DOHH2 (cell line): ENCODE results near the gene RAB3GAP1.

Experiments used
- EZH2phosphoT487 ChIP-seq: fragments of 200-600 bp; sonication (generic); IDR thresholded peaks from 2 replicates; pipeline ENCODE4 v1.6.1; 2017; ENCODE audit warnings: borderline replicate concordance, mild to moderate bottlenecking, antibody characterized with exemption, low read length, moderate library complexity, mixed read lengths
- TF ChIP-seq, protein P1 (sequence below): fragments of 200-600 bp; sonication (generic); IDR thresholded peaks from one replicate; pipeline ENCODE4 v1.5.1; 2014; ENCODE audit warnings: antibody characterized with exemption, mild to moderate bottlenecking, low read depth, low read length; ENCODE audit not compliant: poor library complexity, severe bottlenecking

DNA sequence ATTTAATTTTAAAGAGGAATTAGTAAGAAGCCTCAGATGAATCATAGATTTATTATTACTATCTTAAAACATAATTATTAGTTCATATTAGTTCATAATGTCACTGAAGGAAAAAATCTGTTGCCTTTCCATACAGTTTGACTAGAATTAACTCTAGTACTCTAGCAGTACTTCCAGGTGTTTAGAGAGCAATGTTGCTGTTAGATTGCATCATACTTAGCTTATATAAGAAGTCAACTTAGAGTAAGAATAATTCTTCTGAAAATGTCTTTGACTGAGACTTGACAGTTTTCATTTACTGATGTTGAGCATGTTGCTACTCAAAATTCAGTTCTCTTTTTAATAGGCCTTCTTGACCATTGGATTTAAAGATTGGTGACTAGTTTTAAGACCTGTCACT lies 4.7 kb downstream of the RAB3GAP1 start:
- TF ChIP-seq, protein P1, sequence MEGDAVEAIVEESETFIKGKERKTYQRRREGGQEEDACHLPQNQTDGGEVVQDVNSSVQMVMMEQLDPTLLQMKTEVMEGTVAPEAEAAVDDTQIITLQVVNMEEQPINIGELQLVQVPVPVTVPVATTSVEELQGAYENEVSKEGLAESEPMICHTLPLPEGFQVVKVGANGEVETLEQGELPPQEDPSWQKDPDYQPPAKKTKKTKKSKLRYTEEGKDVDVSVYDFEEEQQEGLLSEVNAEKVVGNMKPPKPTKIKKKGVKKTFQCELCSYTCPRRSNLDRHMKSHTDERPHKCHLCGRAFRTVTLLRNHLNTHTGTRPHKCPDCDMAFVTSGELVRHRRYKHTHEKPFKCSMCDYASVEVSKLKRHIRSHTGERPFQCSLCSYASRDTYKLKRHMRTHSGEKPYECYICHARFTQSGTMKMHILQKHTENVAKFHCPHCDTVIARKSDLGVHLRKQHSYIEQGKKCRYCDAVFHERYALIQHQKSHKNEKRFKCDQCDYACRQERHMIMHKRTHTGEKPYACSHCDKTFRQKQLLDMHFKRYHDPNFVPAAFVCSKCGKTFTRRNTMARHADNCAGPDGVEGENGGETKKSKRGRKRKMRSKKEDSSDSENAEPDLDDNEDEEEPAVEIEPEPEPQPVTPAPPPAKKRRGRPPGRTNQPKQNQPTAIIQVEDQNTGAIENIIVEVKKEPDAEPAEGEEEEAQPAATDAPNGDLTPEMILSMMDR, result no peak
- no peak for TF ChIP-seq EZH2phosphoT487
